ENCODE measurements around the gene EIF4E3. TPM values are rescaled to one million over a fixed set of nuclear protein-coding genes. Genes with fewer than 3 reads are reported as not detected.

Gene EIF4E3
- total and polyA plus RNA-seq, 3 donors from 2014 or later: 10.4 to 17.4 (median 15.4) TPM

DNA sequence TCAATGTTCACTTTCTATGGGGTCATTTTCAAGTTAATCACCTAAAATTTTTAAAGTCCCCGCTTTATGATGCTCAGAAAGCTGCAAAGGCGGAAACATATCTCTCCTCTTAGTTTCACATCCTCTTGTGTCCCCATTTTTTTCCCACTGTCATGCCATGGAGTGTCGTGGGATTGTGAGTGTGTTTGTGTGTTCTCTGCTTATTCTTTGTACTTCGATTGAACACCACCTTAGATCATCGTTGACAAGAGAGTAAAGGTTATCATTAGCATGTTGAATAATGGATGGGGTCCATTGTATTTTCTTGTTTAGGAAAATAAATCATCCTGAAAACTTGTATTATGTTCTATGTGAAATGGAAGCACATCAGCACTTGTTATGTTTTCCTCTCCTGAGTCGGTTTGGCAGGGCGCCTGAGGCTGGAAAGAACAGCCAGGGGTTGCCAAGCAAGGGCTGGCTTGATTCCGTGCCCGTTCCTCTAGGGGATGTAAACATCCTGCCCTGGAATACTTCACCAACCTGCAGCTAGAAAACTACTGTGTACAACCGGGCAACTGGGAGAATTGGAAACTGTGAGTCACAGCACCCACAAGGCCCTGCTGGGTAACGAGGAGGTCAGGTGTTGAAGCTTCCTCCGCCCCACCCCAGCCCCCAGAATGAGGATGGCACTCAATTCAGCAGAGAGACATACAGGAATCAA lies 67.2 kb downstream of the EIF4E3 start:
- peak; percentile 61 for DNase-seq
- no peak overlapping the region for H3K27ac ChIP-seq
- H3K4me1 ChIP-seq: no peaks in the 10 kb centered on the region

DNA sequence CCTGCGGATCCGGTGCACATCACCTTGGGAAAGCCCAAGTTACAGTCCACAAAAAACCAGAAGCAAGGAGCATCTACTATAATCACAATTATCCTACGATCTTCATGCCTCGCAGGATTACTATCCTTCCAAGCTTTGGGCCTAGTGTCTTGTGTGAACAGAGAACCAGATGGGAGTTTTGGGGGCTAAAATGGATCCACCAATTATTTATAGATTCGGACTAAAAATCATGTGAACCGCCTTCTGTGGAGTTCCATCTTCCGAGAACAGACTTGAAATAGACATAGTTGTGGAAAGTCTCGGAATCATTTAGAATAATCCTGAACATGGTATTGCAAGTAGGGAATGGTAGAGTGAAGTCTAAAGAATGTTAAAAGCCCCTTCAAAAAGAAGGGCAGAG lies 70.1 kb downstream of the EIF4E3 start:
- Histone ChIP-seq H3K27ac (no peak overlapping the region), H3K36me3 (ENCODE audit: low read depth, missing control alignments) (no peaks in the 10 kb centered on the region), H3K27me3 (no peaks in the 10 kb centered on the region), H3K4me1 (peaks cover 7% of the 10 kb centered on the region), H3K4me3 (no peak overlapping the region), H3K9me3 (no peaks in the 10 kb centered on the region)
- 87 to 89% methylated on average over 8 of the region's 8 CpGs for WGBS, 2 donors
- intact Hi-C loops (cut with DNase I; ENCODE audit: low total_unique reads): no loop called here
- no peak for DNase-seq
- TF ChIP-seq, protein P1, sequence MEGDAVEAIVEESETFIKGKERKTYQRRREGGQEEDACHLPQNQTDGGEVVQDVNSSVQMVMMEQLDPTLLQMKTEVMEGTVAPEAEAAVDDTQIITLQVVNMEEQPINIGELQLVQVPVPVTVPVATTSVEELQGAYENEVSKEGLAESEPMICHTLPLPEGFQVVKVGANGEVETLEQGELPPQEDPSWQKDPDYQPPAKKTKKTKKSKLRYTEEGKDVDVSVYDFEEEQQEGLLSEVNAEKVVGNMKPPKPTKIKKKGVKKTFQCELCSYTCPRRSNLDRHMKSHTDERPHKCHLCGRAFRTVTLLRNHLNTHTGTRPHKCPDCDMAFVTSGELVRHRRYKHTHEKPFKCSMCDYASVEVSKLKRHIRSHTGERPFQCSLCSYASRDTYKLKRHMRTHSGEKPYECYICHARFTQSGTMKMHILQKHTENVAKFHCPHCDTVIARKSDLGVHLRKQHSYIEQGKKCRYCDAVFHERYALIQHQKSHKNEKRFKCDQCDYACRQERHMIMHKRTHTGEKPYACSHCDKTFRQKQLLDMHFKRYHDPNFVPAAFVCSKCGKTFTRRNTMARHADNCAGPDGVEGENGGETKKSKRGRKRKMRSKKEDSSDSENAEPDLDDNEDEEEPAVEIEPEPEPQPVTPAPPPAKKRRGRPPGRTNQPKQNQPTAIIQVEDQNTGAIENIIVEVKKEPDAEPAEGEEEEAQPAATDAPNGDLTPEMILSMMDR (IDR thresholded peaks at IDR 0.05): no peak
- TF ChIP-seq POLR2A (IDR thresholded peaks at IDR 0.05): no peak

More for the DNA sequence above, 67.2 kb downstream of the EIF4E3 start:
- 61 to 73% methylated on average over 12 of the region's 12 CpGs for WGBS, 2 donors
- Histone ChIP-seq H3K4me3 (no peak overlapping the region), H3K9me3 (no peaks in the 10 kb centered on the region), H3K27me3 (no peaks in the 10 kb centered on the region), H3K36me3 (ENCODE audit: low read depth, missing control alignments) (no peaks in the 10 kb centered on the region)
- intact Hi-C loops (cut with DNase I; ENCODE audit: low total_unique reads): no loop called here
- TF ChIP-seq, protein P1 (IDR thresholded peaks at IDR 0.05): no peak
- no peak for TF ChIP-seq POLR2A (IDR thresholded peaks at IDR 0.05)

DNA sequence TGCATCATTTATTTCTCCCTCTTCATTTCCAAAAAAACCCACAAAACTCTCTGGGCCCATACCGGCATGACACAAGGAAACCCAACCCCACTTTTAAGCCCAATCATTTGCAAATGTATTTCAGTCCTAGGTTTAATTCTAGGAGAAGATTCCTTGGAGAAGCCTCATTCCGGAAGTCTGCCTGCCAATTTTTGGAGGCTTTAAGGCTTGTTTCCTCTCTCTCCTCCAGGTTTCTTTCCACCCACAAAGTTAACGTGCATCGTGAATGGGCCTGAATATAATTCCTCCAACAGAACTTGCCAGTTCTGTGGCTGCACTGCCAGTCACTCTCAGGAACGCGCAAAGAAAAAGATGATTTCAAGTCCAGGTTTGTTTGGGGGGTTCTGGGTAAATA lies 71.8 kb downstream of the EIF4E3 start:
- intact Hi-C loops (cut with DNase I; ENCODE audit: low total_unique reads): no loop called here
- no peak overlapping the region for H3K27ac ChIP-seq
- no peaks in the 10 kb centered on the region for H3K27me3 ChIP-seq
- no peaks in the 10 kb centered on the region for H3K36me3 ChIP-seq (ENCODE audit: low read depth, missing control alignments)
- no peak for DNase-seq
- peaks cover 7% of the 10 kb centered on the region for H3K4me1 ChIP-seq
- no peak overlapping the region for H3K4me3 ChIP-seq
- no peaks in the 10 kb centered on the region for H3K9me3 ChIP-seq
- WGBS, 2 donors: 49 to 72% methylated on average over 6 of the region's 6 CpGs
- no peak for TF ChIP-seq POLR2A (IDR thresholded peaks at IDR 0.05)
- TF ChIP-seq, protein P1 (IDR thresholded peaks at IDR 0.05): no peak

DNA sequence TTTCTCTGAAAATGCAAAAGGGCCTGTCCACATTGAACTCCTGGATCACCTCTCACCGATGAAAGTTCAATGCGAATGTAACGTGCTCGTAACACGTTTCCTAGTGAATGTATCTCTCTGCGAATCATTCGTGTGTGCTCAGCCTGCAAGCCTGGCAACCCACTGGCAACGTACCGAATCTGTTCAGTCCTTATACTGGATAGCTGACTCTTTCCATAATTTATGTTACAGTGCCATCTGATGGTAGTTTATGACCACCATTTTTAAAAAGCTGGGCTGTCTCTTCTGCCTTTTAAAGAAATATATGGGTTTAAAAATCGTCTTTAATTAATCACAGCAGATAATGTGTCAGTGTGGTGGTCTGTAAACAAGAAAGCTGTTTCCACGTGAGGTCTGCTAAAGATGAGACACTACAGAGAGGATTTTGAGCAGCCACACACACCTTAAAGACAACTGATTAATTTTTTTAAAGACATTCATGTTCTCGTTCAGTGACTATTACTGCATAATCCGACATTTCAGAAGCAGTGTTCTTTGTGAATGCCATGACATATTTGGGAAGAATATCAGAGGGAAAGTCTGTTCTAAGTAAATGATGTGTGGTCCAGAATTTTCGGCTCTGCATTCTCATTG lies 72.3 kb downstream of the EIF4E3 start:
- no peak overlapping the region for H3K27ac ChIP-seq
- peak; percentile 58 for DNase-seq

More for the DNA sequence above, 72.3 kb downstream of the EIF4E3 start:
- no peak overlapping the region for H3K4me3 ChIP-seq
- H3K36me3 ChIP-seq (ENCODE audit: low read depth, missing control alignments): no peaks in the 10 kb centered on the region
- TF ChIP-seq, protein P1 (IDR thresholded peaks at IDR 0.05): peak in 2 of 3 experiments; percentile 17 to 32
- TF ChIP-seq POLR2A (IDR thresholded peaks at IDR 0.05): no peak
- no peaks in the 10 kb centered on the region for H3K27me3 ChIP-seq
- intact Hi-C loops (cut with DNase I; ENCODE audit: low total_unique reads): no loop called here
- H3K9me3 ChIP-seq: no peaks in the 10 kb centered on the region
- peaks cover 7% of the 10 kb centered on the region for H3K4me1 ChIP-seq
- 33 to 44% methylated on average over 14 of the region's 14 CpGs for WGBS, 2 donors

All from testis (tissue), 3 donors.